Osteoblast (primary cell): ENCODE data around the gene C6orf89. TPM values are rescaled to one million over a fixed set of nuclear protein-coding genes. Genes with fewer than 3 reads are reported as not detected.

Source experiments
- DNase-seq: peaks from one replicate; pipeline ENCODE4 v3.0.0; 2011; ENCODE audit warnings: low spot score, mixed read lengths; ENCODE audit not compliant: insufficient read length; ENCODE audit errors: missing footprints
- H2AFZ ChIP-seq: 2 replicates; pipeline ENCODE4 v1.6.0; 2011; ENCODE audit warnings: mild to moderate bottlenecking, low read length
- H3K27ac ChIP-seq: 2 replicates; pipeline ENCODE4 v1.5.1; 2011; ENCODE audit warnings: mild to moderate bottlenecking, low read depth, low read length, moderate library complexity
- H3K27me3 ChIP-seq: 2 replicates; pipeline ENCODE4 v1.6.0; 2012; ENCODE audit warnings: mild to moderate bottlenecking, control low read depth, inconsistent platforms, low read length, moderate library complexity; ENCODE audit not compliant: insufficient read depth
- H3K36me3 ChIP-seq: 2 replicates; pipeline ENCODE4 v1.5.1; 2011; ENCODE audit warnings: mild to moderate bottlenecking, low read length, control low read depth, moderate library complexity; ENCODE audit not compliant: insufficient read depth
- H3K4me1 ChIP-seq: 2 replicates; pipeline ENCODE4 v1.5.1; 2011; ENCODE audit warnings: mild to moderate bottlenecking, low read length, control low read depth, moderate library complexity; ENCODE audit not compliant: insufficient read depth
- H3K4me2 ChIP-seq: 2 replicates; pipeline ENCODE4 v1.6.0; 2011; ENCODE audit warnings: mild to moderate bottlenecking, low read length; ENCODE audit not compliant: insufficient read depth
- H3K4me3 ChIP-seq: fragments of 200-600 bp; sonication (generic); 3 replicates; pipeline ENCODE4 v1.5.1; 2012; ENCODE audit warnings: mild to moderate bottlenecking, low read length, inconsistent platforms; ENCODE audit not compliant: insufficient read depth
- H3K79me2 ChIP-seq: 2 replicates; pipeline ENCODE4 v1.6.0; 2012; ENCODE audit warnings: mild to moderate bottlenecking, low read length, control low read depth, inconsistent platforms; ENCODE audit not compliant: insufficient read depth
- H3K9me3 ChIP-seq: 2 replicates; pipeline ENCODE4 v1.5.1; 2011; ENCODE audit warnings: low read depth, low read length, control low read depth
- H4K20me1 ChIP-seq: 2 replicates; pipeline ENCODE4 v1.6.0; 2012; ENCODE audit warnings: mild to moderate bottlenecking, low read length, control low read depth; ENCODE audit not compliant: insufficient read depth
- CTCF ChIP-seq: IDR thresholded peaks from 2 replicates; pipeline ENCODE4 v1.5.1; 2011; ENCODE audit warnings: mild to moderate bottlenecking, low read depth, low read length, moderate library complexity; ENCODE audit errors: extremely low read depth
- total RNA-seq: library from RNA; depleted of rRNA; stranded (reverse); fragments of >200 nt; gene quantifications from 2 replicates; pipeline ENCODE4 v1.2.3, GENCODE V29; 2012

The C6orf89 gene
- total RNA-seq, 1 donor = 59.0 TPM

- no peak overlapping the region for H2AFZ ChIP-seq
- H3K36me3 ChIP-seq = peaks cover 96% of the 10 kb centered on the region
- peaks cover 9% of the 10 kb centered on the region for H3K79me2 ChIP-seq
- peaks cover 20% of the 10 kb centered on the region for H4K20me1 ChIP-seq
- no peaks in the 10 kb centered on the region for H3K4me1 ChIP-seq
- no peak for TF ChIP-seq CTCF
- no peaks in the 10 kb centered on the region for H3K9me3 ChIP-seq
- no peak overlapping the region for H3K4me2 ChIP-seq
- H3K27ac ChIP-seq = no peak overlapping the region
- H3K4me3 ChIP-seq = no peak overlapping the region
- DNase-seq = peak; percentile 51
- H3K27me3 ChIP-seq = no peaks in the 10 kb centered on the region
Observed at GRCh38 chr6:36970892-36971842, 85.4 kb downstream of the C6orf89 start.

DNA sequence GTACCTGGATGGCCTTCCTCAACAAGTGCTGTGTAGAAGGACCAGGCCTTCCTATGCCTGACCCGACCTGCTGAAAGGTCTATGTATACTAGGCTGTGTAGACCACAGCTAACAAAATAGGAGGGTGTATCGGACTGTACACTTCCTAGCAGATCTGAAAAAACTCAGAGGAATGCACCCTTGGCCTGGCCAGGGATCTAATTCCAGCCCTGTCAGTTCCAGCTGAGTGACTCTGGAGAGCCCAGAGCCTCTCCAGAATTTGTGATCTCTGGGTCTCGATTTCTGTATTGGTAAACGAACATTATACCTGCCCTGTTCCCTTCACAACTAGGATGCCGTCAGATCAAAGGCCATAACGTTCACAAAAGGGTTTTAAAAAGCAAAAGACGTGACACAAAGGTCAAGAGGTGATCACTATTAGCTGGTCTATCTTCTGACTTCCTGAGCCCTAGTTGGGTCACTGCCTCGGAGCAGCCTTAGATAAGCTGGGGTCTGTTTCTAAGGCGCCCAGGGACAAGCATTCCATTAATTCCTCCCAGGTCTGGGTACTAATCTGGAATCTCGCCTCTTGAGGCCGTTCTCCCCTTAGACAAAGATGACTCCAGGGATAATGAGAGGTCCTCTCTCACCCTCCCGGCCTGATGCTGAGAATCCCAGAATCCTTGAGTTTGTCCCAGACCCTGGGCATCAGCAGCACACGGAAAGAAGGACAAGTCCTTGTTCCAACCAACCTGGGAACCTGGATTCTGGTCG, 86.3 kb downstream of the C6orf89 start:
- H3K27me3 ChIP-seq = no peaks in the 10 kb centered on the region
- peaks cover 99% of the 10 kb centered on the region for H3K36me3 ChIP-seq
- no peak overlapping the region for H3K4me2 ChIP-seq
- no peaks in the 10 kb centered on the region for H3K9me3 ChIP-seq
- DNase-seq = peak; percentile 74
- peaks cover 17% of the 10 kb centered on the region for H3K79me2 ChIP-seq
- no peaks in the 10 kb centered on the region for H3K4me1 ChIP-seq
- H3K27ac ChIP-seq = no peak overlapping the region
- no peak overlapping the region for H3K4me3 ChIP-seq
- TF ChIP-seq CTCF = no peak
- H4K20me1 ChIP-seq = peaks cover 25% of the 10 kb centered on the region
- no peak overlapping the region for H2AFZ ChIP-seq

GRCh38 chr6:36973190-36973589, 87.4 kb downstream of the C6orf89 start:
- Histone ChIP-seq H3K36me3 (peaks cover 98% of the 10 kb centered on the region), H2AFZ (no peak overlapping the region), H3K4me1 (no peaks in the 10 kb centered on the region), H4K20me1 (peaks cover 27% of the 10 kb centered on the region), H3K79me2 (peaks cover 28% of the 10 kb centered on the region), H3K9me3 (no peaks in the 10 kb centered on the region), H3K27me3 (no peaks in the 10 kb centered on the region), H3K4me2 (no peak overlapping the region), H3K27ac (no peak overlapping the region), H3K4me3 (no peak overlapping the region)
- DNase-seq = peak; percentile 55
- no peak for TF ChIP-seq CTCF

GRCh38 chr6:36973647-36974046, 87.9 kb downstream of the C6orf89 start:
- H3K4me1 ChIP-seq = no peaks in the 10 kb centered on the region
- H3K27me3 ChIP-seq = no peaks in the 10 kb centered on the region
- no peak overlapping the region for H3K27ac ChIP-seq
- H4K20me1 ChIP-seq = peaks cover 31% of the 10 kb centered on the region
- no peak overlapping the region for H3K4me3 ChIP-seq
- peaks cover 98% of the 10 kb centered on the region for H3K36me3 ChIP-seq
- DNase-seq = no peak
- TF ChIP-seq CTCF = no peak
- peaks cover 32% of the 10 kb centered on the region for H3K79me2 ChIP-seq
- H3K4me2 ChIP-seq = no peak overlapping the region
- no peaks in the 10 kb centered on the region for H3K9me3 ChIP-seq
- no peak overlapping the region for H2AFZ ChIP-seq
